Fibroblast of lung (primary cell): ENCODE measurements around the gene BRD1.

Experiments
- CTCF ChIP-seq, 2 donors: IDR thresholded peaks in 1 of 2; conservative IDR thresholded peaks in 1 of 2; 1 replicate in 1 of 2; 2 replicates in 1 of 2; pipeline ENCODE4 v1.5.1; 2011 to 2012; ENCODE audit warnings: low read length in 2 of 2, control low read depth in 1 of 2, inconsistent platforms in 1 of 2, low read depth in 1 of 2, mild to moderate bottlenecking in 1 of 2
- EZH2 ChIP-seq: IDR thresholded peaks from 2 replicates; pipeline ENCODE4 v1.5.1; 2012; ENCODE audit warnings: low read length, control low read depth, mild to moderate bottlenecking; ENCODE audit errors: missing control alignments

- TF ChIP-seq CTCF (conservative IDR thresholded peaks at IDR 0.05 in 1 of 2, IDR thresholded peaks at IDR 0.05 in 1 of 2; ENCODE audit: low read depth in 1 of 2, low read length in 2 of 2) (no peak), EZH2 (no peak)
Observed at GRCh38 chr22:49803134-49803533, 24.5 kb downstream of the BRD1 start.
